Skeletal muscle tissue (tissue), 4 donors: ENCODE results near the gene CDH12. TPM values are rescaled to one million over a fixed set of nuclear protein-coding genes. Genes with fewer than 3 reads are reported as not detected.
"Not testable (repeated sequence)": the region's sequence is repeated elsewhere in the genome, so short reads cannot be mapped to it uniquely, and the experiment has no call there.

ENCODE experiments used
- H3K27ac ChIP-seq: one replicate; pipeline ENCODE4 v1.7.0; 2013; ENCODE audit warnings: mild to moderate bottlenecking, low read depth, low read length, inconsistent platforms
- H3K27me3 ChIP-seq, 3 donors: one replicate each; pipeline ENCODE4 v1.7.0; 2013; ENCODE audit warnings: low read length in 3 of 3; ENCODE audit not compliant: control insufficient read depth in 3 of 3, insufficient read depth in 3 of 3
- H3K36me3 ChIP-seq, 3 donors: one replicate each; pipeline ENCODE4 v1.7.0; 2013; ENCODE audit warnings: low read length in 3 of 3; ENCODE audit not compliant: control insufficient read depth in 3 of 3, insufficient read depth in 3 of 3
- H3K4me1 ChIP-seq, 3 donors: one replicate each; pipeline ENCODE4 v1.7.0; 2013; ENCODE audit warnings: low read length in 3 of 3, mild to moderate bottlenecking in 3 of 3; ENCODE audit not compliant: control insufficient read depth in 3 of 3, insufficient read depth in 3 of 3
- H3K4me3 ChIP-seq, 3 donors: one replicate each; pipeline ENCODE4 v1.7.0; 2013; ENCODE audit warnings: low read length in 3 of 3
- H3K9ac ChIP-seq, 3 donors: one replicate each; pipeline ENCODE4 v1.7.0; 2013; ENCODE audit warnings: low read length in 3 of 3, mild to moderate bottlenecking in 3 of 3, moderate library complexity in 2 of 3, low read depth in 1 of 3
- H3K9me3 ChIP-seq, 3 donors: one replicate each; pipeline ENCODE4 v1.7.0; 2013; ENCODE audit warnings: low read length in 3 of 3; ENCODE audit not compliant: control insufficient read depth in 3 of 3
- total RNA-seq: library from RNA; depleted of rRNA; stranded (reverse); fragments of >200 nt; gene quantifications from one replicate; pipeline ENCODE4 v1.2.3, GENCODE V29; 2014
- donor health status: Osteomylitis.

The CDH12 gene
- total RNA-seq, 1 donor from 2014 or later, result 1.6 TPM

- H3K4me1 ChIP-seq, H3K27me3 ChIP-seq, H3K36me3 ChIP-seq, H3K9me3 ChIP-seq, H3K9ac ChIP-seq, H3K4me3 ChIP-seq, H3K27ac ChIP-seq: not testable (repeated sequence)
These were observed 538.1 kb downstream of the CDH12 start for GRCh38 chr5:22315052-22315451.

GRCh38 chr5:22314548-22314947 is 538.6 kb downstream of the CDH12 start:
- Histone ChIP-seq H3K4me1 (no peaks in the 10 kb centered on the region), H3K4me3 (no peak overlapping the region), H3K27ac (no peak overlapping the region), H3K9ac (no peak overlapping the region), H3K27me3 (no peaks in the 10 kb centered on the region), H3K36me3 (no peaks in the 10 kb centered on the region), H3K9me3 (no peaks in the 10 kb centered on the region)

- H3K9me3 ChIP-seq, result no peaks in the 10 kb centered on the region
- no peak overlapping the region for H3K4me3 ChIP-seq
- H3K27me3 ChIP-seq, result no peaks in the 10 kb centered on the region
- no peaks in the 10 kb centered on the region for H3K36me3 ChIP-seq
- no peak overlapping the region for H3K27ac ChIP-seq
- H3K9ac ChIP-seq, result no peak overlapping the region
- H3K4me1 ChIP-seq, result no peaks in the 10 kb centered on the region
These were observed 547.1 kb downstream of the CDH12 start for GRCh38 chr5:22306011-22306410.

GRCh38 chr5:22295832-22296231 is 557.3 kb downstream of the CDH12 start:
- Histone ChIP-seq H3K36me3 (no peaks in the 10 kb centered on the region), H3K4me3 (no peak overlapping the region), H3K9me3 (peaks cover 4 to 6% (median 5%) of the 10 kb centered on the region in 3 donors), H3K9ac (no peak overlapping the region), H3K27me3 (no peaks in the 10 kb centered on the region), H3K4me1 (no peaks in the 10 kb centered on the region), H3K27ac (no peak overlapping the region)

GRCh38 chr5:22293147-22293546 is 560.0 kb downstream of the CDH12 start:
- H3K36me3 ChIP-seq, result no peaks in the 10 kb centered on the region
- no peak overlapping the region for H3K9ac ChIP-seq
- no peak overlapping the region for H3K27ac ChIP-seq
- H3K9me3 ChIP-seq, result peaks cover 4 to 6% (median 5%) of the 10 kb centered on the region in 3 donors
- no peaks in the 10 kb centered on the region for H3K27me3 ChIP-seq
- H3K4me3 ChIP-seq, result no peak overlapping the region
- H3K4me1 ChIP-seq, result no peaks in the 10 kb centered on the region

- Histone ChIP-seq H3K9me3 (no peaks in the 10 kb centered on the region), H3K4me1 (no peaks in the 10 kb centered on the region), H3K4me3 (no peak overlapping the region), H3K9ac (no peak overlapping the region), H3K36me3 (no peaks in the 10 kb centered on the region), H3K27ac (no peak overlapping the region), H3K27me3 (no peaks in the 10 kb centered on the region)
These were observed 575.0 kb downstream of the CDH12 start for GRCh38 chr5:22278164-22278563.

GRCh38 chr5:22277006-22277405 is 576.1 kb downstream of the CDH12 start:
- Histone ChIP-seq H3K27ac (no peak overlapping the region), H3K27me3 (no peaks in the 10 kb centered on the region), H3K36me3 (no peaks in the 10 kb centered on the region), H3K9ac (no peak overlapping the region), H3K4me3 (no peak overlapping the region), H3K9me3 (no peaks in the 10 kb centered on the region), H3K4me1 (no peaks in the 10 kb centered on the region)

GRCh38 chr5:22265855-22266254 is 587.3 kb downstream of the CDH12 start:
- H3K4me1 ChIP-seq, H3K36me3 ChIP-seq, H3K27me3 ChIP-seq, H3K4me3 ChIP-seq, H3K9me3 ChIP-seq, H3K9ac ChIP-seq, H3K27ac ChIP-seq: not testable (repeated sequence)

- Histone ChIP-seq H3K9ac (no peak overlapping the region), H3K9me3 (no peaks in the 10 kb centered on the region), H3K27me3 (no peaks in the 10 kb centered on the region), H3K36me3 (no peaks in the 10 kb centered on the region), H3K27ac (no peak overlapping the region), H3K4me3 (no peak overlapping the region), H3K4me1 (no peaks in the 10 kb centered on the region)
These were observed 595.0 kb downstream of the CDH12 start for GRCh38 chr5:22258139-22258538.

GRCh38 chr5:22250528-22250927 is 602.6 kb downstream of the CDH12 start:
- no peaks in the 10 kb centered on the region for H3K36me3 ChIP-seq
- no peaks in the 10 kb centered on the region for H3K9me3 ChIP-seq
- no peak overlapping the region for H3K9ac ChIP-seq
- H3K4me3 ChIP-seq, result no peak overlapping the region
- H3K4me1 ChIP-seq, result no peaks in the 10 kb centered on the region
- no peaks in the 10 kb centered on the region for H3K27me3 ChIP-seq
- no peak overlapping the region for H3K27ac ChIP-seq

- H3K4me3 ChIP-seq, result no peak overlapping the region
- no peaks in the 10 kb centered on the region for H3K36me3 ChIP-seq
- no peaks in the 10 kb centered on the region for H3K27me3 ChIP-seq
- no peak overlapping the region for H3K9ac ChIP-seq
- H3K9me3 ChIP-seq, result no peaks in the 10 kb centered on the region
- H3K27ac ChIP-seq, result no peak overlapping the region
- no peaks in the 10 kb centered on the region for H3K4me1 ChIP-seq
These were observed 603.9 kb downstream of the CDH12 start for GRCh38 chr5:22249209-22249729.
